GM18526 (cell line): ENCODE results near the gene DDX49.

Source experiments
- POLR2A ChIP-seq: IDR thresholded peaks from 3 replicates; pipeline ENCODE4 v1.6.1; 2011; ENCODE audit not compliant: insufficient read length; ENCODE audit errors: extremely low read depth

Gene DDX49, protein sequence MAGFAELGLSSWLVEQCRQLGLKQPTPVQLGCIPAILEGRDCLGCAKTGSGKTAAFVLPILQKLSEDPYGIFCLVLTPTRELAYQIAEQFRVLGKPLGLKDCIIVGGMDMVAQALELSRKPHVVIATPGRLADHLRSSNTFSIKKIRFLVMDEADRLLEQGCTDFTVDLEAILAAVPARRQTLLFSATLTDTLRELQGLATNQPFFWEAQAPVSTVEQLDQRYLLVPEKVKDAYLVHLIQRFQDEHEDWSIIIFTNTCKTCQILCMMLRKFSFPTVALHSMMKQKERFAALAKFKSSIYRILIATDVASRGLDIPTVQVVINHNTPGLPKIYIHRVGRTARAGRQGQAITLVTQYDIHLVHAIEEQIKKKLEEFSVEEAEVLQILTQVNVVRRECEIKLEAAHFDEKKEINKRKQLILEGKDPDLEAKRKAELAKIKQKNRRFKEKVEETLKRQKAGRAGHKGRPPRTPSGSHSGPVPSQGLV

DNA sequence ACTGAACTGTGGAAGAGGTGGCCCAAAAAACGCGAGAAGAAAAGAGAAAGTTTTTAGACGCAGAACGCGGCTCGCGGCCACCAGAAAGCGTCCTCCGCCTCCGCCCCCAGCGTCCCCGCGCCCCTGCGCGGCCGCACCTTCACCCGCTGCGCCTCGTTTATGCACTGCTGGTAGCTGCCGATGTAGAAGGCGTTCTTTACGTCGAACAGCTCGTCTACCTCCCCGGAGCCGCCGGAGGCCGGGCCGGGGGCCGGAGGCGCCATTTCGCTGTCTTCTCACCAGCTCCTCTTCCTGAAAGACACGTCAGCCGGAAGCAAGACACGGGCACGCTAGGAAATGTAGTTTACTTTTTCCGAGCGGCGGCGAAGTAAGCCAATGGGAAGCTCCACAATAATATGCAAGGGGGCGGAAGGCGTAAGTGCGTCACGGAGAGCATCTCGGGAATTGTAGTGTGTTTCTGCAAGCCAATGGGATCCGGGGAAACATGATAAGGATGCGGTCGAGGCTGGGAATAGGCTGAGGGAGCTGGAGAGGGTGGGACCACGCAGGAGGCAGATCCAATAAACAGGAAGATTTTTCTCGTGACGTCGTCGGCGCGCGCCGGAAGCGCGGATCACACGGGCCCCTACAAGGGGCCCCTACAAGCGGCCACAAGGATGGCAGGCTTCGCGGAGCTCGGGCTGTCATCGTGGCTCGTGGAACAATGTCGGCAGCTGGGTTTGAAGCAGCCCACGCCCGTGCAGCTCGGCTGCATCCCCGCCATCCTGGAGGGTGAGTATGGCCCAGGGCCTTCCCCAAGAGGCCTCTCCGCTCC lies at the start of gene DDX49, which contains the start of gene COPE:
DDX49 (plus strand) TSS at position 630 of the 814 bp plus-strand sequence; CDS start at position 657, 27 bp downstream.
COPE (minus strand) TSS at position 302 of the 814 bp plus-strand sequence; CDS start at position 263, 39 bp downstream.
- peak; percentile 82 for TF ChIP-seq POLR2A

DNA sequence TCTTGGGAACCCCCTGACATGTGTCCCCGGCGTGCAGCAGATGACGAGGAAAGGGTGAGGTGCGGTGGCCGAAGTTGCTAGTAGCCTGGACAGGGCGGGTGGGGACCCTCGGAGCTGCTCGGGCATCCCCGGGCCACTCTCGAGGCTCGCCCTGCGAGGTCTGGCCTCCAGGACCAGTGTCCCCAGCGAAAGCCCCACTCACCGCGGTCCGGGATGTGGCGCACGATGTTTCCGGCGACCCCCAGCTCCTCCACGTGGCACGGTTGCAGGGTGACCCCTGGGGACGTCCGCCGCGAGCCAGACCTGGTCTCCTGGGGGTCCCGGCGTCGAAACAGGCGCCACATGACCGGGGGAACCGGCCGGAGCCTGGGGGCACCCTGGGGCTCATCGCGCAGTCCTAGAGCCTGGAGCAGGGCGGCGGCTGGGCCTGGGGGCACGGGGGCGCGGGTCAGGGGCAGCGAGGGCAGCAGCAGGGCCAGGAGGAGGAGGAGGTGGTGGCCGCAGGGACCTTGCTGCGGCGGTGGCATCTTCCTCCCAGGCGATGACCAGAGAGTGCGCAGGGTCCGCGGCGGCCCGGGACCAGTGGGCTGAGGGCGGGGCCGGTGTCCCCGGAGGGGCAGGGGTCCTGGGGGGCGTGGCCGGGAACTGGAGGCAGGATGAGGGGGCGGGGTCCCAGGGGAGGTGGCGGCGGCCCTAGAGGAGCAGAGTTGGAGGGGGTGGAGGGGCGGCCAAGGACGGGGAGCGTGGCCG lies 49.6 kb upstream of the DDX49 start:
- no peak for TF ChIP-seq POLR2A

DNA sequence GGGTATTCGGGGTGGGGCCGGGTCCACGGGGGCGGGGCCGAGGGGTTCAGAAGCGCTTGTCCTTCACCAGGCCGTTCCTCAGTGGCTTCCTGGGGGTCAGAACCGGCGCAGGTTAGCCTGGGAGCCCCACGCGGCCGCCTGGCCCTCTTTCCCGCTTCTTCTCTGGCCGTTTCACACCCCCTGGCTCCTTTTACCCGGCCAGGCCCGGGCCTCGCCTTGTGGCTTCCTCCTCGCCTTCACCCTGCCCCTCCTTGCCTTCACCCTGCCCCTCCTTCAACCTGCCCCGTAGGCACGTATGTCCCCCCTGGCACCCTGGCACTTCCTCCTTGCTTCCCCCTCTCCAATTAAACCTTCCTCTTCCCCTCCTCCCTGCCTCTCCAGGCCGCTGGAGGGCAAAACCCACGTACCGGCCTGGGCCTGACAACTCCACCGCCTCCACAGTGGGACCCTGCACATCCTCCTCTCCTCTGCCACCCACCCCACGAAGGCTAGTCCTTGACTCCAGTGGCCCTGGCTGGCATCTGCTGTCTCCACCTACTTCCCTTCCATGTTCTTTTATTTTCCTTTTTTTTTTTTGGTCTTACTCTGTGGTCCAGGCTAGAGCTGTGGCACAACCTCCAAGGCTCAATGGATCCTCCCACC lies 48.9 kb upstream of the DDX49 start:
- TF ChIP-seq POLR2A, result no peak

DNA sequence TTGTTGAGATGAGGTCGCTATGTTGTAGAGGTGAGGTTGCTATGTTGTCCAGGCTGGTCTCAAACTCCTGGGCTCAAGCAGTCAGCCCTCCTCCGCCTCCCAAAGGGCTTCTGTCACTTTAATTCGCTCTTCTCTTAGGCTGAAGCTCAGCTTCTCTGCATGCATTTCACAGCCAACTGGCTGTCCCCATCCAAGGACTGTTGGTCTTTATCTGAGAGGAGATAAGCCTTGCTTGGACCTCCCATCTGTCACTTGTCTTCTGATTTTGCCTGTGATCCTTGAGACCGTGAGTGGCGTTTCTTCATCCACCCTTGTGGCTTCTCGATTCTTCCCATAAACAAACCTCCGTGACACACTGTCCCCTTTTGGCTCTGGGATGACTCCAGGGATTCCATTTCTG lies 48.0 kb upstream of the DDX49 start:
- TF ChIP-seq POLR2A, result no peak

DNA sequence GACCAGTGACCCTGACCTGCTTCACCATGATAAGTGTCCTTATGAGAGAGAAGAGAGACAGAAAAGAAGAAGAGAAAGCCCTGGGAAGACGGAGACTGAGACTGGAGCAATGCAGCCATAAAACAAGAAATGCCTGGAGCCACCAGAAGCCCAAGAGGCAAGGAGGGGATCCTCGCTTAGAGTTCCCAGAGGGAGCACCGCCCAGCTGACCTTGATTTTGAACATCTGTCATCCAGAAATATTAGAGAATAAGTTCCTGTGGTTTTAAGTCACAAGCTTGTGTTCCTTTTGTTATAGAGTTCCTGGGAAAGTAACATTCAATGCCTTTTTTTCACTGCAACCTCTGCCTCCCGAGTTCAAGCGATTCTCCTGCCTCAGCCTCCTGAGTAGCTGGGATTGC lies 43.8 kb upstream of the DDX49 start:
- TF ChIP-seq POLR2A, result no peak

DNA sequence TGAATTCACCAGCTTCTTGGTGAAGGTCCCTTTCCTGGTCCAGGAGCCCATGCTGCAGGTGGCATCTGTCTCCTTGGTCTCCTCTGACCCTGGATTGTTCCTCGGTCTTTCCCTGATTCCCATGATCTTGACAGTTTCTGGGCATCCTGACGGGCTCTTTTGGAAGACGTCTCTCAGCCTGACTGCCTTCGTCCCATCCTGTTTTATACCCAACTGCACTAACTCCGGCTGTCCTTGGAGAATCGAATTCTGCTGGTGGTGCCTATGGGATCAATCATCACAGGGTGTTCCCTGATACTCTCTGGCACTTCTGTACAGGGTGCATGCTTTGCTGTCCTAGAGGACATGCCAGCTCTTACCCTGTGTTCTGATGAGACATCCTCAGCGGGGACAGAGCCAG lies 42.6 kb upstream of the DDX49 start:
- no peak for TF ChIP-seq POLR2A

DNA sequence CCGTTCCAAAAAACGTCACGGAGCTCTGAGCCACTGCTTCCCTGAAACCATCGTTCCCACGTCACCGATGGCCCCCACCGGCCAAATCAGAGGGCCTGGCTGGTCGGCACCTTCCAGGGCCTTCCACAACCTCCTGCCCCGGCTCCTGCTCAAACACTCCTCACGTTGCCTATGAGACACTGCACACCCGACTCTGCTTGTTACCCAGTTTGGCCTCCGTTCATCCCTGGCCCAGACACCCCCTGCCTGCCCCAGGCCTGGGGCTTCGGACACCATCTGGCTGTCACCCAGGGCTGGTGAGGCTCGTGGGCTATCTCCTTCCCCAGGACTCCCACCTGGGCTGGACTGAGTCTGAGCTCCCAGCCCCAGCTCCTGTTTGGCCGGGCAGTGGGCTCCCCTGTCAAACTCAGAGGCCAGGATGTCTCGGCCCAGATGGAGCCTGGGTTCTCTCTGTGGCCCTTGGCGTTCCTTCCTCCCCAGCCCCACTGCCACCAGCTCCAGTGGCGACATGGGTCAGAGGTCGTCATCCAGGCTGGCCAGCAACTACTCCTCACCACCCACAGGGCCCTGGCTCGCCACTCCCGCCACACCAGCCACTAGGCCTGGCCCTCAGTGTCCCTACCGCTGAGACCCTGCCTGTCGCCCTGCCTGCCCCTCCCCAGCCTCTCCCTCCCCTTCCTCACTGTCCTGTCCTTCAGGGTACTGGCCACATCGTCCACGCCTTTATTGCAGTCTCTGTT lies 41.3 kb upstream of the DDX49 start:
- TF ChIP-seq POLR2A, result no peak

DNA sequence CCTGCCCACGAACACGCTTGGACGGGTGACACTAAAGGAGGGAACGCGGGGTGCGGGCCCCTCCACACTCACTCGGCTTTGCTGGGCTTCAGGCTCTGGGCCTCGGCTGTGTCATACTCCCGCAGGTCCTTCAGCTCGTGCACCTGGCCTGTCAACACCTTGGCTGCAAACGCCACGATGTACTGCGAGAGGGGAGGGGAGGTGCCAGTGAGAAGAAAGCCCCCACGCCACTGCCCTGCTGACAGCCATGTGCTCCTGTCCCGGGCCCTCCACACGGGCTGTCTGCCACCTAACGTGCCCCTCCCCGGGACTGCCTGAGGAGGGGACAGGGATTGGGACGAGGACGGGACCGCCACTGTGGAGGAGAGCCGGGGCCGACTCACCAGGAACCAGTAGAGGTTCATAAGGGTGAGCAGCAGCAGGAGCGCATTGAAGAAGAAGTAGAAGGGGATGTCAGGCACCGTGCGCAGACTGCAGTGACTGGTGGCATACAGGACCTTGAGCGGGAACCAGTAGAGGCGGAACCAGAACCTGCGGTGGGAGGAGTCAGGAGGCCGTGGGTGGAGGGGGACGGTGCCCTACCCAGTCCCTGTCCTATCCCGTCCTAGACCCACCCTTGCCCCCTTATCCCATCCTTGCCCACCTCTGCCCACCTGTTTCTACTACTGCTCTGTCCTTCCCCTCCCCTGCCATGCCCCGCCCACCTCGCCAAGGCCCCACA lies 40.5 kb upstream of the DDX49 start:
- no peak for TF ChIP-seq POLR2A

DNA sequence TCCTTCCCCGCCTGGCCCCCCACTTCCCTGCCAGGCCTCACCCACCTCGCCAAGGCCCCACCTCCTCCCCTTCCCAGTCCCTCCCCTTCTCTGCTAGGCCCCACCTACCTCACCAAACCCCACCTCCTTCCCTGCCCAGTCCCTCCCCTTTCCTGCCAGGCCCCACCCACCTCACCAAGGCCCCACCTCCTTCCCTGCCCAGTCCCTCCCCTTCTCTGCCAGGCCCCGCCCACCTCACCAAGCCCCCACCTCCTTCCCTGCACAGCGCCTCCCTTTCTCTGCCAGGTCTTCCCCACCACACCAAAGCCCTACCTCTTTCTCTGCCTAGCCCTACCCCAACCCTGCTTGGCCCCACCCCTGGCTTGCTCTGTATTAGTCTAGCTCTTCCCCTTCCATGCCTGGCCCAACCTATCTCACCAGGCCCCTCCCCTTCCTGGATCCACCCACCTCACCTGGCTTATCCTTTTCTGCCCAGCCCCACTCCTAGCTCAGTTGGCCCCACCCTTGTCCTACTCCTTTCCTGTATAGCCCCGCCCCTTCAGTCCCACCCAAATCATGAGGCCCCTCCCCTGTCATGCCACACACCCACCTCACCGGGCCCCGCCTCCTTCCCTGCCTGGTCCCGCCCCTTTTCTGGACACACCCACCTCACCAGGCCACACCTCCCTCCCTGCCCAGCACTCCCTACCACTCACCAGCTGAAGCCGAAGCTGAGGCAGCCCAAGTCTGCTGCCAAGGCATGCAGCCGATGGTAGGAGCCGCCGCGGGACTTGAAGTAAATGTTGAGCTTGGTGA lies 39.7 kb upstream of the DDX49 start:
- no peak for TF ChIP-seq POLR2A

DNA sequence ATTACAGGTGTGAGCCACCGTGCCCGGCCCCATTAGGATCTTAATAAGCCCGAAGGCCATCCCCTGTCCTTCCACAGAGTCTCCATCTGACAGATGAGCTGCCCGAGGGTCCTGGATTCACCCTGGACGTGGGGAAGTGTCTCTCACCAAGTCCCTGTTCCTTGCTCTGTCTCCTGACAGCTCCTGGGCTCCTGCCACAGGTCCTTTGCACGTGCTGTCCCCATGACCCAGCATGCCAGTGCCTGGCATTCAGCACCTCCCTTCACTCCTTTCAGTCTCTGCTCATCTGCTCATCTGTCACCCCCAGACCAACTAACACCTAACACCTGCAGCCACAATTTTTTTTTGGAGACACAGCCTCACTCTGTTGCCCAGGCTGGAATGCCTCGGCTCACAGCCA lies 38.0 kb upstream of the DDX49 start:
- no peak for TF ChIP-seq POLR2A

DNA sequence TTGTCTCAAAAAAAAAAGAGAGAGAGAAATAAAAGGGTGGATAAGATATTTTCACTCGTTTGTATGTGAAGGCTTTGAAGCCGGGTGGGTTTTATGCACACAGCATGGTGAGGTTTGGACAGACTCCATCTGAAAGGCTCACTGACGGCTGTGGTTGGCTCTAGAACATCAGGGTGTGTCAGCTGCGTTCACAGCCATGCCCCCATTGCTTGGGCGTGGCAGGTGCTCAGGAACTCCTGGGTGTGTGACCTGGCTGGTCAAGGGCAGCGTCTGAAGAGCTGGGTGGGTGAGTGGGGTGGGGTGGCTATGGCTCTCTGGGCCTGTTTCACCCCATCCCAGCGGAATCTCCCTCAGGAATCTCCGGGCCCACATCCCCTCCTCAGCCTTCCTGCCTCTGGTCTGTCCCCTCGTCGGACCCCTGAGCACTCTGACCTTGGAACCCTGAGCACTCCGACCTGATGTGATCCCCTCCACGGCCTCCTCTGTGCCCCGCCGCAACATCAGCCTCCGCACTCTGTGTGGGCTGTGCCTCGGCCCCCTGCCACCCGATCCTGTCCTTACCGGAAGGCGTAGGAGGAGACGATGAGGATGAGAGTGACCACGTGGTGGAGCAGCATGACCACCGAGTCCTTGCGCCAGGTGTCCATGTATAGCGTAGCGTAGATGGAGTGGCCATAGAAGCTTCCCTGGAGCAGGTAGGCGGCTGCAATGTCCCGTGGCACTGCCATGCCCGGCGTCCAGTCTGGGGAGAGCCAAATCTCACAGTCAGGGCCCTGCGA lies 35.8 kb upstream of the DDX49 start:
- TF ChIP-seq POLR2A, result no peak

DNA sequence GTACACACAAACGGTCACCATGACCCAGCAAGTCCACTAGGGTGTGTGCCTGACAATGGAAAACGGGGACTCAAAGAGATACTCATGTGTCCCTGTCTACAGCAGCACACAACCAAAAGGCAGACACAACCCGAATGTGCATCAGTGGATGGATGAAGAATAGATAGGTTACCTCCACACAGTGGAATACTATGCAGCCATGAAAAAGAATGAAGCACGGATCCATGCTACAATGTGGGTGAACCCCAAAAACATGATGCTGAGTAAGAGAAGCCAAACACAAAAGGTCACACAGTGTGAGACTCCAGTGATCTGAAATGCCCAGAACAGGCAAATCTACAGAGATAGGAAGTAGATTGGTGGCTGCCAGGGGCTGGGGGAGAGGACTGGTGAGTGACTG lies 32.5 kb upstream of the DDX49 start:
- no peak for TF ChIP-seq POLR2A
